Adrenal gland (tissue), 5 donors: Measurements from ENCODE around the gene FLT1.

ENCODE experiments used
- POLR2A ChIP-seq, 2 donors: fragments of 450-650 bp; IDR thresholded peaks; one replicate each; pipeline ENCODE4 v1.6.1; 2017; ENCODE audit warnings: antibody characterized with exemption in 2 of 2, mild to moderate bottlenecking in 2 of 2, moderate library complexity in 1 of 2
- TF ChIP-seq, protein P1 (sequence below), 6 experiments: fragments of 450-650 bp in 4 of 6; fragments of 200-600 bp in 2 of 6; sonication (generic) in 1 of 6; IDR thresholded peaks; 1 replicate in 5 of 6; 2 replicates in 1 of 6; pipeline versions ENCODE4 v1.5.1 to v1.8.0; 2016 to 2021; ENCODE audit warnings: antibody characterized with exemption in 6 of 6, mild to moderate bottlenecking in 2 of 6, moderate library complexity in 1 of 6
- donor health status: DM: no; HTN: no; CAD: no.

- no peak for TF ChIP-seq POLR2A (IDR thresholded peaks at IDR 0.05)
- TF ChIP-seq, protein P1, sequence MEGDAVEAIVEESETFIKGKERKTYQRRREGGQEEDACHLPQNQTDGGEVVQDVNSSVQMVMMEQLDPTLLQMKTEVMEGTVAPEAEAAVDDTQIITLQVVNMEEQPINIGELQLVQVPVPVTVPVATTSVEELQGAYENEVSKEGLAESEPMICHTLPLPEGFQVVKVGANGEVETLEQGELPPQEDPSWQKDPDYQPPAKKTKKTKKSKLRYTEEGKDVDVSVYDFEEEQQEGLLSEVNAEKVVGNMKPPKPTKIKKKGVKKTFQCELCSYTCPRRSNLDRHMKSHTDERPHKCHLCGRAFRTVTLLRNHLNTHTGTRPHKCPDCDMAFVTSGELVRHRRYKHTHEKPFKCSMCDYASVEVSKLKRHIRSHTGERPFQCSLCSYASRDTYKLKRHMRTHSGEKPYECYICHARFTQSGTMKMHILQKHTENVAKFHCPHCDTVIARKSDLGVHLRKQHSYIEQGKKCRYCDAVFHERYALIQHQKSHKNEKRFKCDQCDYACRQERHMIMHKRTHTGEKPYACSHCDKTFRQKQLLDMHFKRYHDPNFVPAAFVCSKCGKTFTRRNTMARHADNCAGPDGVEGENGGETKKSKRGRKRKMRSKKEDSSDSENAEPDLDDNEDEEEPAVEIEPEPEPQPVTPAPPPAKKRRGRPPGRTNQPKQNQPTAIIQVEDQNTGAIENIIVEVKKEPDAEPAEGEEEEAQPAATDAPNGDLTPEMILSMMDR (IDR thresholded peaks at IDR 0.05), result no peak
These were observed 141.2 kb downstream of the FLT1 start for GRCh38 chr13:28353679-28354078.
